Activated CD4-positive, alpha-beta T cell treated with anti-CD3 and anti-CD28 coated beads, Interleukin-2, amount 50 U/mL, for 4 hours (primary cell): ENCODE data around the gene TMED7.

ENCODE experiments used
- DNase-seq, 2 experiments: peaks; one replicate each; pipeline ENCODE4 v3.0.0-alpha.2; 2020

The TMED7 gene

DNA sequence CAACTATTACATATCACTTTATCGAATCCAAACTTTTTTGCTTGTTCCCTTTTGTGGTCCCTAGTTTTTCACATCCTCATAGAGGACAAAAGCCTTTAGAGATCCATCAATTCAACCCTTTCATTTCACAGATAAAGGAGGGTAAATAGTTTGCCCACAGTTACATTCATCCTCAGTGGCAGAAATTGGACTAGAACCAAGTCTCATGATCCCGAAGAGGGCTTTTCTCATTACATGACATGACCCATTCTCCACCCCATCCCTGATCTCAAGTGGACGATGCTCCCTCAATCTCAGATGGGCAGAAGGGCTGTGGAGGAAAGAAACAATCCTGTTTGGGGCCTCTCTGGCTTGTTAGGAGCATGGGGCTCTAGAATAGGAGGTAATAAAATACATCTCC lies 46.6 kb downstream of the TMED7 start:
- no peak for DNase-seq

- no peak for DNase-seq
These were observed 47.2 kb downstream of the TMED7 start for GRCh38 chr5:115578657-115579056.

DNA sequence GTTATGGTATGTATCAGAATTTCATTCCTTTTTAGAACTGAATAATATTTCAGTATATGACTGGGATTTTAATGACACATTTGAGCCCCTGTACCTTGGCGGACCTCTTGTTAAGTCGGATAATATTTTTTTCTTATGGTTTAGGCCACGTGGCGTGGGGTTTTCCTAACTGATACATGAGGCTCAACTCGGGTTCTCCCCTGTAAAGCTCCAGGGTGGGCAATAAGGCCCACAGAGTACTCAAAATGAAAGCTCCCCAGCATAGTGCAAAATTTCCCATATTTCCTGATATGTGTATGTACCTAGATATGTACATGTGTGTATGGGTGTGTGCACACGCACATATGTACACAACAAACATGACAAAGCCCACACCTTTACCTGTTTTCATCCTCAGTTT lies 48.1 kb downstream of the TMED7 start:
- no peak for DNase-seq

DNA sequence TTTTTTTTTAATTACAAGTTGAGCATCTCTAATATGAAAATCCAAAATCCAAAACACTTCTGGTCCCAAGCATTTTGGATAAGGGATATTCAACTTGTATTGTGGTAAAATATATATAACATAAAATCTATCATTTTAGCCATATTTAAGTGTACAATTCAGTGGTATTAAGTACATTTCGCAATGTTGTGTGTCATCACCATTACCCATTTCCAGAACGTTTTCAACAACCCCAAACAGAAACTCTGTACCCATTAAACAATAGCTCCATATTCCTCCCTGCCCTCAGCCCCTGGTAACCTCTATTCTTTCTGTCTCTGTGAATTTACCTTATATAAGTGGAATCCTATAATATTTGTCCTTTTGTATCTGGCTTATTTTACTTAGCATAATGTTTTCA lies 48.5 kb downstream of the TMED7 start:
- DNase-seq: no peak

DNA sequence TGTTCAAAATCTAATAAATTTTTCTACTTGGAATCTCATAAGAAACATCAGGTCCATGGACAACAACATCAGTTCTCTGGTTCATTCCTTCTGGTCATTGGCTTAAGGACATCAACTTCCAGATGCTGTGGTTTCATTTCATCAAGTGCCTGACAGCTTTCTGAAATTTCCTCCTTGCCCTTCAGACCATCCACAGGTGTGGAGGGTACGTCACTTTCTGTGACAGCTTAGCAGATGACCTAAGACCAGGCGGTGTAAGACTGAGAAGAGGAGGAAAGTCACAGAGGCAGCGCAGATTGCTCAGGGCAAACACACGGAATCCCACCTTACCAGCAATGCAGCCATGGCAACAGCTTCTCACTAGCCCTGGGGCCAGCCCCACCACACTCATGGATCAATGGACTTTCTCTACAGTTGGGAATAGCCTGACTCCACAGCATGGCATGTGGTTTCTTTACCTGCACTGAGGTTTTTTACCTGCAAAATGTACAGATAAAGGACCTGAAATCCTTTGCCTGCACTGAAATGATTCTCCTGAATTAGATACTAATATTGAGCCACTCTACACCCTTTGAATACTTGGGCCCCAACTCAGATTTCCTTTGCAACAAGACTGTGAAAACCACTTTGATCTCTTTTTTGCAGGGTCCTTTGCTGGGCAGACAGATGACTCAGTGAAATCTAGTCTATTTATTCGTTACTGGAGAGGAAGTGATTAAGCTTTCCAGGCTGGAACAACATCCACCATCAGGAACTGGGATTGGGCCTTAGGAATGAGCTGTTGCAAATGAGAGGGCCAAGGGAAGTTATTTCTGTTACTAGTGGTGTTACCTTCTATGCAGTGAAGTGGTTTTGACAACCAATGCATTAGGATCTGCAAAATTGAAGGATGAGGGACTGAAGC lies 50.4 kb downstream of the TMED7 start:
- DNase-seq: no peak

- DNase-seq: no peak
These were observed 52.7 kb downstream of the TMED7 start for GRCh38 chr5:115573133-115573532.

GRCh38 chr5:115571441-115571878 lies 54.4 kb downstream of the TMED7 start:
- DNase-seq: no peak

DNA sequence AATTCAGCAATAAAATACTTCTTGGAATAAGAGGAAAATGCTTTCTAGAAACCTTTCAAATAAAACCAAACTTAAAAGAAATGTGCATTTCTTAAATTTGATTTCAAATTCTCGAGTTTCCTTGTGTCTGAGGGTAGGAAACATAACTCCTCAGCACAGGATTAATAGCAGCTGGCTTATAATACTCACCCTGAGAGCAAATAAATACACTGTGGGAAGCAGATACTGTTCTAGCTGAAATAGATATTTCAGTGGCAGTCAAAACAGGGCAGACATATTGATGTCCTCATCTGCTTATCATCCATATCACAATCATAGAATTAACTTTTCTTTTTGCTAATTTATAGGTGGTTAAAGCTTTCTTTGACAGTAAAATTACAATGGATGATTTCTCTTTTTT lies 57.2 kb downstream of the TMED7 start:
- no peak for DNase-seq

DNA sequence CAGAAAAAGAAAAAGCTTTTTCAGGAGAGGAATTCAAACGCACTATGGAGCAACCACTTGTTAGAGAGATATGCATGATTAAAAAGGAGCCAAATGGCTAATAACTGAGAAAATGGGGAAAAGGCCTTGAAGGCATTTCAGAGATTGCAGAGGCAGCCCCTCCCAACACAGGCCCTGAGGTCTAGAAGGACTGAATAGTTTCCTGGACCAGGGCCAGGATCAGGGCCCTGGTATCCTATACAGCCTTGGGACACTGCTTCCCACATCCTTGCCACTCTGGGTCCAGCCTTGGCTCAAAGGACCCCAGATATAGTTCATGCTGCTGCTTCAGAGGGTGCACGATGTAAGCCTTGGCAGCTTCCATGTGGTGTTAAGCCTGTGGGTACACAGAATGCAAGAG lies 60.6 kb downstream of the TMED7 start:
- no peak for DNase-seq
